RWPE1 (cell line): ENCODE results near the gene TENM4.
"Not testable (repeated sequence)": the region's sequence is repeated elsewhere in the genome, so short reads cannot be mapped to it uniquely, and the experiment has no call there.

Experiments used
- CTCF ChIA-PET: fragments of 350-600 bp; sonication (Branson Sonifier 250); formaldehyde crosslinking; extraction: SDS; loops from one replicate; lab custom pipeline; 2021; lab: Yijun Ruan, JAX
- POLR2A ChIA-PET: fragments of 400-600 bp; formaldehyde crosslinking; extraction: SDS; loops from one replicate; lab custom pipeline; 2020; ENCODE audit warnings: antibody characterized with exemption; ENCODE audit not compliant: low non-redundant PET; lab: Yijun Ruan, JAX
- DNase-seq: peaks from one replicate; pipeline ENCODE4 v3.0.0; 2012; ENCODE audit warnings: low spot score
- H3K27ac ChIP-seq: fragments of 450-650 bp; 2 replicates; pipeline ENCODE4 v1.5.1; 2017
- TF ChIP-seq, protein P1 (sequence below): fragments of 450-650 bp; conservative IDR thresholded peaks from 2 replicates; pipeline ENCODE4 v1.5.1; 2017; ENCODE audit warnings: low read depth, mild to moderate bottlenecking

TENM4 gene

DNA sequence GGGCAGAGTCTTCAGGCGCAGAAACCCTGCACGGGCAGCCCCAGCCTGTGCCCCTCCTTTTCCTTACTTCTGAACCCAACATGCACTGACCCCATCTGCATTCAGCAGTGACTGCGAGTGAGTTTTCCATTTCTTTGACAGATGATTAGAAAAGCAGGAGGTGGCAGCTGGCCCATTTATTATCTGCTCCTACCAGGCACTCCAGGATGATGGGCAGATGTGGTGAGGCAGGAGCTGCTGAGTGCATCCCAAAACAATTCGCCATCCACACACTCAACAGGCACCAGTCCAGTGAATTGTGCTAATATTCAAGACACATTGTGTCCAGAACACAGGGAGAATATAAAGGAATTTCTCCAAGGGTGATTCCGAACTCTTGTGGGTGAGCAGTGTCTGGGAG lies 208.5 kb downstream of the TENM4 start:
- TF ChIP-seq, protein P1, sequence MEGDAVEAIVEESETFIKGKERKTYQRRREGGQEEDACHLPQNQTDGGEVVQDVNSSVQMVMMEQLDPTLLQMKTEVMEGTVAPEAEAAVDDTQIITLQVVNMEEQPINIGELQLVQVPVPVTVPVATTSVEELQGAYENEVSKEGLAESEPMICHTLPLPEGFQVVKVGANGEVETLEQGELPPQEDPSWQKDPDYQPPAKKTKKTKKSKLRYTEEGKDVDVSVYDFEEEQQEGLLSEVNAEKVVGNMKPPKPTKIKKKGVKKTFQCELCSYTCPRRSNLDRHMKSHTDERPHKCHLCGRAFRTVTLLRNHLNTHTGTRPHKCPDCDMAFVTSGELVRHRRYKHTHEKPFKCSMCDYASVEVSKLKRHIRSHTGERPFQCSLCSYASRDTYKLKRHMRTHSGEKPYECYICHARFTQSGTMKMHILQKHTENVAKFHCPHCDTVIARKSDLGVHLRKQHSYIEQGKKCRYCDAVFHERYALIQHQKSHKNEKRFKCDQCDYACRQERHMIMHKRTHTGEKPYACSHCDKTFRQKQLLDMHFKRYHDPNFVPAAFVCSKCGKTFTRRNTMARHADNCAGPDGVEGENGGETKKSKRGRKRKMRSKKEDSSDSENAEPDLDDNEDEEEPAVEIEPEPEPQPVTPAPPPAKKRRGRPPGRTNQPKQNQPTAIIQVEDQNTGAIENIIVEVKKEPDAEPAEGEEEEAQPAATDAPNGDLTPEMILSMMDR: no peak
- ChIA-PET POLR2A (no interaction called here), CTCF (no interaction called here)
- no peak overlapping the region for H3K27ac ChIP-seq
- no peak for DNase-seq

DNA sequence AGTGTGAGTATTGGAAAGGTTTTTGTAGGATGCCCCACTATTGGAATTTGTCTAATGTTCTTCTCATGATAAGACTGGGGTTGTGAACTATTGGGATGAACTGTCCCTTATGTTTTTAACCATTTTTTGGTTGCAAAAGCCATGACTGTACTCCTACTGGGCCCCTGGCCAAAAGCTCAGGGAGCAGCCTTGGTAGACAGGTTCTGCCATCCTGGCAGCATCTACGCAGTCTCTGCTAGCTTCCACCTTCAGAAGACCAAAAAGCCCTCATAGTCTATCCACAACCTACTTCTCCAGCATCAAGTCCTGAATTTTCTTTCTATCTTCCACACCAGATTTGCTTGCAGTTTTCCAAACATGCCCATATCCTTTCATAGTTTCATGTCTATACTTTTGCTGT lies 211.8 kb downstream of the TENM4 start:
- DNase-seq: no peak
- POLR2A ChIA-PET: no interaction called here
- no peak overlapping the region for H3K27ac ChIP-seq
- TF ChIP-seq, protein P1: no peak
- CTCF ChIA-PET: no interaction called here

DNA sequence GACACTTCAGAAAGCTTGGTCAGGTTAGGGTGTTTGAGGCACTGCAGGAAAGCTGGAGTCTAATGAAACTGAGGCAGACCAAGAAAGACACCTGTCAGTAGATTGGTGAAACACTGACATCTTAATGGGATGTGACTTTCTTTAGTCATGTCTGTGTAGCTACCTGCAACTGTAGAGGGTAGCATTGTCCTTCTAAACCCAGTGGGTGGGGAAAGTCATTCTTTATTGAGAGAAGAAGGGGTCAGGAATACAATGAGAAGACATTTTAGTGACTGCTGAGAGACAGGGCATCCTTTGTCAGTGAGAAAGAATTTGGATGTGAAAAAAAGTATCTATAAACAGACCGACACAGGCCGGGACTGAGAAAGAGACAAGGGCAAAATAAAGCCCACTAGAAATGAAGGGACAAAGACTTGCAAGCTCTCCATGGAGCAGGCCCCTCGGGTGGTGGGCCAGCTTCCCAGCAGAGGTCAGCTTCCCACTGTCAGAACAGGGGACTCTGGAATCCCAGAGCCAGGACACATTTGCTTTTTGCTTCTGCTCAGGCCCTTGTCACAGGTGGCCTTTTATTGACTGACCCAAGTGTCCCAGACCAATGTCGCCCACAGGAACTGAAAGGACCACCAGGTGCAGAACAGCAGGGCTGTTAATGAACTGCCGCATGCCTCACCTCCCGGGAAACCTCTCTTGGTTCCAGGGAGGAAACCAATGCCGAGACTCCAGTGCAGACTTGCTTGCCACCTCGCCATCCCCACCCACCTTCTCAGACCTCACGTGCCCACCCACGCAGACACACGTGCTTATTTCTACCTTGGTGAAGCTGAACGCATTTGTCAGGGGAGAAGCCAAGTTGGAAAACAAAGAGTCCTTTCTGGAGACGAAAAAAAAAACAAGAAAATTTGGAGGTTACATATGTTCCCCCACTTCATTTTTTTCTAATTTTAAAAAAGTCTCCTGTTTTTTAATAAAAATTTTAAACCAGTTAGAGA lies 212.8 kb downstream of the TENM4 start:
- TF ChIP-seq, protein P1: no peak
- CTCF ChIA-PET: interaction anchor here (0.7 kb wide), 1 partner anchor 480 kb away, joined by 9 read pairs; no protein-coding TSS in a partner anchor
- no peak for DNase-seq
- no peak overlapping the region for H3K27ac ChIP-seq
- POLR2A ChIA-PET: no interaction called here

DNA sequence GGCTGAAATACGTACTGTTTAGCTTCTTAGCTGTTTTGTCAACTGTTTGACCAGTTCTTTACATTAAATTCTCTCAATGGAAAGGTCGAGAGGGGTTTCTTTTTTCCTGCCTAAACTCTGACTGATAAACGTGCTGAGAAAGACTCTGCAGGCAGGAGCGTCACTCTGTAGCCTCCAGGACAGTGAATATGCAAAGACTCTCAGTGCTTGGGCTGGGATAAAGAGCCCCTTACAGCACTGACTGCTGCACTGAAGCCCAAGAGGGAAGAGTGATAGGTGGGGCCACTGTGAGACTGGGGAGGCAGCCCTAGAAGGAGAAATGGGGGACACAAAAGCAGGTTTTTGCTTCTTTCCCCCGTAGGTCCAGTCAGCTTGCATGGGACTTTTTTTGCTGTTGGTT lies 213.5 kb downstream of the TENM4 start:
- POLR2A ChIA-PET: interaction anchor here (0.6 kb wide), 1 partner anchor 1057 kb away, joined by 3 read pairs; no protein-coding TSS in a partner anchor

DNA sequence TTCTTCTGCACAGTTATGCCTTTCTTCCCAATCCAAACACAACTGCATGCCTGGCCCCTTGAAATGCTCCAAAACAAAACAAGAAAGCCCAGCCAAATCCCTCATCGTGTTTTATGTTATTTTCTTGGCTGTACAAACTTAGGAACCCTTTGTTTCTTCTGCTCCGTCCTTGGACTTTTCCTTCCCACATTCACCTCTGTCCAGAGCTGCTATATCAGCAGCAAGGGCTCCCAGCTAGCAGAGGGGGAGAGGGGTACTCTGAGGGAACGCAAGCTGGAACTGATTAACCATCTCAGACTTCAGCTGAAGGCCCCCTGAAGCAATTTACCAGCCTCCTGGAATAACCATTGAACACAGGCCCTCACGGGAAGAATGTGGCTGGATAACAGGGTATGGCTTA lies 214.7 kb downstream of the TENM4 start:
- TF ChIP-seq, protein P1: no peak
- no peak for DNase-seq
- ChIA-PET POLR2A (no interaction called here), CTCF (interaction anchor here (0.6 kb wide), 1 partner anchor 79 kb away, joined by 3 read pairs; no protein-coding TSS in a partner anchor)
- no peak overlapping the region for H3K27ac ChIP-seq

More for the DNA sequence above, 213.5 kb downstream of the TENM4 start:
- TF ChIP-seq, protein P1: no peak
- H3K27ac ChIP-seq: no peak overlapping the region
- DNase-seq: no peak
- CTCF ChIA-PET: interaction anchor here (0.7 kb wide), 1 partner anchor 481 kb away, joined by 9 read pairs; no protein-coding TSS in a partner anchor

DNA sequence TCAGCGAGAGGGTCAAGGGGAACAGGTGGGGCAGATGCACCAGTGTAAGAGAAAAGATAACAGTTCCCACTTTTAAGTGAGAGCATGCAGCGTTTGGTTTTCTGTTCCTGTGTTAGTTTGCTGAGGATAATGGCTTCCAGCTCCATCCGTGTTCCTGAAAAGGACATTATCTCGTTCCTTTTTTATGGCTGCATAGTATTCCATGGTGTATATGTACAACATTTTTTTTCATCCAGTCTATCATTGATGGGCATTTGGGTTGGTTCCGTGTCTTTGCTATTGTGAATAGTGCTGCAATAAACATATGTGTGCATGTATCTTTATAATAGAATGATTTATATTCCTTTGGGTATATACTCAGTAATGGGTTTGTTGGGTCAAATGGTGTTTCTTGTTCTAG lies 218.7 kb downstream of the TENM4 start:
- H3K27ac ChIP-seq, DNase-seq, CTCF ChIA-PET, POLR2A ChIA-PET: not testable (repeated sequence)
